ENCODE measurements around the gene SH3GL1. TPM values are rescaled to one million over a fixed set of nuclear protein-coding genes. Genes with fewer than 3 reads are reported as not detected.

The SH3GL1 gene
- total and polyA plus RNA-seq, 10 of the 15 experiments (the other 5 are each of a cell fraction or from before 2014, with no cell fraction given), result 0.93 to 47.4 (median 28.4) TPM

- 87% methylated on average over 20 of the region's 28 CpGs for WGBS (ENCODE audit: insufficient coverage, insufficient replicate concordance, low lambda C conversion rate, missing lambda C conversion rate)
- H3K27me3 ChIP-seq (replicated peaks in 1 of 2; ENCODE audit: control insufficient read depth in 2 of 2, insufficient read depth in 2 of 2, low read length in 1 of 2), result no peaks in the 10 kb centered on the region
- H4K20me1 ChIP-seq (ENCODE audit: control insufficient read depth, insufficient read depth), result no peaks in the 10 kb centered on the region
- ChIA-PET RAD21 (ENCODE audit: unreplicated experiment) (no interaction called here), SMC1A (ENCODE audit: uncharacterized antibody, unreplicated experiment) (interaction anchor here (0.7 kb wide), 1 partner anchor 12 kb away, joined by 4 read pairs; no protein-coding TSS in a partner anchor), POLR2A (no interaction called here), CTCF (no interaction called here)
- intact Hi-C loops (cut with micrococcal nuclease; ENCODE audit: unreplicated experiment), result no loop called here
- ATAC-seq (no peak), DNase-seq (ENCODE audit: low read depth, low spot score) (no peak), FAIRE-seq (no peak)
- BruUV-seq (replicated peaks), result no TSS peak
- no peak for TF ChIP-seq E2F4 (IDR thresholded peaks at IDR 0.05; ENCODE audit: low read depth, low read length)
- no peak for TF ChIP-seq ZSCAN29 (IDR thresholded peaks at IDR 0.05)
- no peak for TF ChIP-seq CBX3 (IDR thresholded peaks at IDR 0.05; ENCODE audit: borderline replicate concordance, low read depth)
- peaks cover 0 to 29% of the 10 kb centered on the region in 2 experiments; a peak in 3 of 4 replicates for H3K36me3 ChIP-seq (ENCODE audit: control insufficient read depth in 2 of 2, insufficient read depth in 2 of 2, low read length in 1 of 2)
- no peak overlapping the region for H3K4me3 ChIP-seq
- no peak overlapping the region for H3K4me2 ChIP-seq (ENCODE audit: control insufficient read depth, insufficient read depth)
- in situ Hi-C loops (cut with MboI), result no loop called here
- no peaks in the 10 kb centered on the region for H3K9me3 ChIP-seq (replicated peaks; ENCODE audit: control insufficient read depth, insufficient read depth, low read length)
- no peak overlapping the region for H3K27ac ChIP-seq (ENCODE audit: control insufficient read depth, insufficient read depth)
- H3K4me1 ChIP-seq (ENCODE audit: control insufficient read depth, insufficient read depth, low read length), result peaks cover under 1% of the 10 kb centered on the region
- no peak overlapping the region for H3K9ac ChIP-seq (ENCODE audit: control insufficient read depth, insufficient read depth, low read length)
- no peaks in the 10 kb centered on the region for H3K79me2 ChIP-seq (ENCODE audit: control insufficient read depth, insufficient read depth, low read length)
- no peak overlapping the region for H2AFZ ChIP-seq (ENCODE audit: control insufficient read depth, low read depth, low read length)
Observed at GRCh38 chr19:4447327-4448146, 47.2 kb upstream of the SH3GL1 start.

- no peak overlapping the region for H2AFZ ChIP-seq (ENCODE audit: control insufficient read depth, low read depth, low read length)
- DNase-seq (ENCODE audit: low read depth, low spot score), result no peak
- intact Hi-C loops (cut with micrococcal nuclease; ENCODE audit: unreplicated experiment) (no loop called here), in situ Hi-C loops (cut with MboI) (no loop called here)
- H3K27ac ChIP-seq (ENCODE audit: control insufficient read depth, insufficient read depth), result no peak overlapping the region
- no peak overlapping the region for H3K4me3 ChIP-seq
- H3K79me2 ChIP-seq (ENCODE audit: control insufficient read depth, insufficient read depth, low read length), result no peaks in the 10 kb centered on the region
- RAD21 ChIA-PET (ENCODE audit: unreplicated experiment), result no interaction called here
- ATAC-seq, result no peak
- H3K4me1 ChIP-seq (ENCODE audit: control insufficient read depth, insufficient read depth, low read length), result peaks cover 7% of the 10 kb centered on the region
- no TSS peak for BruUV-seq (replicated peaks)
- CTCF ChIA-PET, result no interaction called here
- POLR2A ChIA-PET, result no interaction called here
- FAIRE-seq, result no peak
- H3K9me3 ChIP-seq (replicated peaks; ENCODE audit: control insufficient read depth, insufficient read depth, low read length), result no peaks in the 10 kb centered on the region
- no peak overlapping the region for H3K4me2 ChIP-seq (ENCODE audit: control insufficient read depth, insufficient read depth)
- 82% methylated on average over 14 of the region's 15 CpGs for WGBS (ENCODE audit: insufficient coverage, insufficient replicate concordance, low lambda C conversion rate, missing lambda C conversion rate)
- H3K9ac ChIP-seq (ENCODE audit: control insufficient read depth, insufficient read depth, low read length), result no peak overlapping the region
- no peaks in the 10 kb centered on the region for H3K27me3 ChIP-seq (replicated peaks in 1 of 2; ENCODE audit: control insufficient read depth in 2 of 2, insufficient read depth in 2 of 2, low read length in 1 of 2)
- peaks cover 0 to 25% of the 10 kb centered on the region in 2 experiments; a peak in 3 of 4 replicates for H3K36me3 ChIP-seq (ENCODE audit: control insufficient read depth in 2 of 2, insufficient read depth in 2 of 2, low read length in 1 of 2)
- no peaks in the 10 kb centered on the region for H4K20me1 ChIP-seq (ENCODE audit: control insufficient read depth, insufficient read depth)
- SMC1A ChIA-PET (ENCODE audit: uncharacterized antibody, unreplicated experiment), result interaction anchor here (0.7 kb wide), 1 partner anchor 13 kb away, joined by 4 read pairs; no protein-coding TSS in a partner anchor
- TF ChIP-seq MEF2B (IDR thresholded peaks at IDR 0.05; ENCODE audit: partially characterized antibody, poor library complexity, severe bottlenecking), result no peak
- no peak for TF ChIP-seq MLLT1 (IDR thresholded peaks at IDR 0.05)
- TF ChIP-seq RBBP5 (conservative IDR thresholded peaks at IDR 0.05), result no peak
- TF ChIP-seq POU2F2 (IDR thresholded peaks at IDR 0.05; ENCODE audit: borderline replicate concordance, low read depth, low read length), result no peak
- no peak for TF ChIP-seq IRF5 (IDR thresholded peaks at IDR 0.05; ENCODE audit: borderline replicate concordance)
- no peak for TF ChIP-seq HDGF (IDR thresholded peaks at IDR 0.05)
- TF ChIP-seq MYB (IDR thresholded peaks at IDR 0.05; ENCODE audit: borderline replicate concordance, low read depth, low read length), result no peak
- no peak for TF ChIP-seq SPI1 (IDR thresholded peaks at IDR 0.05; ENCODE audit: borderline replicate concordance, insufficient read depth, low read depth, low read length)
- no peak for TF ChIP-seq JUND (IDR thresholded peaks at IDR 0.05; ENCODE audit: low read depth, low read length)
- TF ChIP-seq YY1 (IDR thresholded peaks at IDR 0.05; ENCODE audit: low read depth, low read length), result no peak
Observed at GRCh38 chr19:4446704-4447200, 46.4 kb upstream of the SH3GL1 start.
